Smooth muscle cell of trachea (primary cell): Measurements from ENCODE around the gene SNRPB2. TPM values are rescaled to one million over a fixed set of nuclear protein-coding genes. Genes with fewer than 3 reads are reported as not detected.

Source experiments
- total RNA-seq: library from RNA; depleted of rRNA; stranded (reverse); fragments of >200 nt; gene quantifications from 2 replicates; pipeline ENCODE4 v1.2.1, GENCODE V29; 2014

SNRPB2 gene
- 33.4 and 54.1 TPM in 2 replicates for total RNA-seq

DNA sequence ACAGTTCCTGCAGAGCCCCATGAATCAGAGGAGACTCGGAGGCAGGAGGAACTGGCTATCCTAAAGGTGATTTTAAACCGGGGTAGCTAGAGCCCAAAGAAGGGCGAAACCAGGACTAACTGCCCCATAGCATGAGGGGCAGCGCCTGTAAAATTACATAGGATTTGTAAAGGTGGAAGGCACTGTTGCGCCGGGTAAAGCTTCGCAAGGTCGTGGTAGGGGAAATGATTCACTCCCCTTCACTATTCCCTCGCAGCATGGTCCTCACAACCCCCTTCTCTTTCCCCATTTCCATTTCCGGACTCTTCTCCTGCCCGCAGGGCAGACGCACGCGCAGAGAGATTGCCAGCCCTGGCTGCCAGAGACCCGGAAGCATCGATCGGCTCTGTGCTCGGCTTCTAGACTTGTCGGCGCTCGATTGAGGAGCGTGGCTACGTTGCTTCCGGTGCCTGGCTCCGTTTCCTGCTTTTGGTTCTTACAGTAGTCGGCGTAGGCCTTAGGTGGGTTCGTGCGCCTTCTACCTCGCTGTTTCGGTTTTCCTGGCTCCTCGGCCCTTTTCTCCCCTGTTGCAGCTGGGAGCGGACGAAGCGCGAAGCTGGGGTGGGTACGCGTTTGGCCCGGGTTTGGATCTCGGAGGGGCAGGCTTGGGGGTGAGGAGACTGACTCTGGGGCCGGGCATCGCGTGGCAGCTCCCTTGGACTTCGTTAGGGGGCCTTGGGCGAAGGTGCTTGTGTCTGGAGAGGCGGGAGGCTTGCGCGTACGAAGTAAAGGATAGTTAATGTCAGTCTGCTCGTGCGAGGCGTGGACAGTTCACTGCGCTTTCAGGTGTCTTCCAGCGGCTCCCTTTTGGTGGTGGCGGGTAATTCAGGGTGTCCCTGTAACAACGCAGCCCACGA is at the start of gene SNRPB2:
Gene SNRPB2, plus strand, starts transcription at position 462 of the 896 bp plus-strand sequence. CDS start 1,677 bp downstream, outside the sequence.

DNA sequence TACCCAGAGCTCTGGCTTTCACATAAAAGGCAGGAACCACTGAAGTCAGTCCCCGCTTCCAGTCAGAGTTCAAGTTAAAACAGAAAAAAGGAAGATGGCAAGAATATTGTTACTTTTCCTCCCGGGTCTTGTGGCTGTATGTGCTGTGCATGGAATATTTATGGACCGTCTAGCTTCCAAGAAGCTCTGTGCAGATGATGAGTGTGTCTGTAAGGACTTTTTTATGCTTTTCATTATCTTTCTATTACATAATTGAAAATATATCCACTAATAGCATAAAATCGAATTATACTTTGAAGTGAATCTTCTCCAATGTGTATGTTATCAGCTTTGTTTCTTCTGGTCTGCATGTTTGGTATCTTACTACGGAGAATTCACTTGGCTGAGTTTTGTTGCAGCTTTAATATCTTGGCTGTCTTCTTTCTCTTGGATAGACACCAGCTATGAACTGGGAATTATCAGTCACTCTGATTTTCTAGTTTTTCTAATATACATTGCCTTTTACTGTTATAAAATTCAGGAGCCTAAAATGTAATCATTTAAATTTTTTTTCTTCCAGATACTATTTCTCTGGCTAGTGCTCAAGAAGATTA is 18.6 kb downstream of the SNRPB2 start, which contains the start of gene OTOR:
Gene OTOR, plus strand, starts transcription at position 51 of the 593 bp plus-strand sequence. Its CDS starts 44 bp downstream, at position 95.

Other genes with a start within 250 kb of the SNRPB2 start
- gene KIF16B, start 156.6 kb upstream of the SNRPB2 start, total RNA-seq: 14.9 and 20.2 TPM in 2 replicates
- gene OTOR, start 18.3 kb downstream of the SNRPB2 start, total RNA-seq: not detected in 2 replicates